Gastrocnemius medialis (tissue), 4 donors: Measurements from ENCODE around the gene RIMKLB. TPM values are rescaled to one million over a fixed set of nuclear protein-coding genes. Genes with fewer than 3 reads are reported as not detected.
"Not testable (repeated sequence)": the region's sequence is repeated elsewhere in the genome, so short reads cannot be mapped to it uniquely, and the experiment has no call there.

Experiments
- ATAC-seq, 2 donors: fragments of 150-250 bp; one replicate each; pipeline ENCODE4 v1.9.1; 2016
- DNase-seq, 2 donors: peaks; one replicate each; pipeline ENCODE4 v3.0.0-alpha.2; 2019
- H3K27ac ChIP-seq, 4 donors: fragments of 200-600 bp; sonication (generic); 1 replicate in 1 of 4; 2 replicates in 3 of 4; pipeline ENCODE4 v1.5.1; 2016 to 2018; ENCODE audit warnings: mild to moderate bottlenecking in 2 of 4, moderate library complexity in 1 of 4
- H3K27me3 ChIP-seq, 3 donors: fragments of 200-600 bp; sonication (generic) in 2 of 3; 1 replicate in 1 of 3; 2 replicates in 2 of 3; pipeline versions ENCODE4 v1.5.1 to v1.6.0; 2016 to 2019; ENCODE audit warnings: mild to moderate bottlenecking in 1 of 3, moderate library complexity in 1 of 3
- H3K36me3 ChIP-seq, 2 donors: fragments of 200-600 bp; sonication (generic) in 1 of 2; one replicate each; pipeline ENCODE4 v1.5.1; 2017 to 2018
- H3K4me1 ChIP-seq, 2 donors: fragments of 200-600 bp; sonication (generic) in 1 of 2; one replicate each; pipeline ENCODE4 v1.5.1; 2016 to 2017; ENCODE audit warnings: mild to moderate bottlenecking in 2 of 2
- H3K4me3 ChIP-seq, 4 donors: fragments of 200-600 bp; sonication (generic) in 3 of 4; 1 replicate in 1 of 4; 2 replicates in 3 of 4; pipeline ENCODE4 v1.5.1; 2016 to 2019; ENCODE audit warnings: mild to moderate bottlenecking in 2 of 4
- H3K9me3 ChIP-seq, 3 donors: fragments of 200-600 bp; sonication (generic) in 2 of 3; 1 replicate in 1 of 3; 2 replicates in 2 of 3; pipeline ENCODE4 v1.5.1; 2016 to 2019
- CTCF ChIP-seq, 5 experiments: fragments of 450-650 bp in 3 of 5; fragments of 200-600 bp in 2 of 5; sonication (generic) in 2 of 5; IDR thresholded peaks in 4 of 5; conservative IDR thresholded peaks in 1 of 5; 1 replicate in 4 of 5; 2 replicates in 1 of 5; pipeline ENCODE4 v1.5.1; 2016 to 2019; ENCODE audit warnings: antibody characterized with exemption in 5 of 5, mild to moderate bottlenecking in 3 of 5, moderate library complexity in 3 of 5
- POLR2A ChIP-seq, 2 donors: fragments of 450-650 bp; IDR thresholded peaks; one replicate each; pipeline ENCODE4 v1.6.1; 2017; ENCODE audit warnings: antibody characterized with exemption in 2 of 2, mild to moderate bottlenecking in 2 of 2, moderate library complexity in 2 of 2
- in situ Hi-C, 4 donors: fragments of 200-750 bp; cut with MboI; loops; one replicate each; pipeline versions ENCODE4 v1.15.0 to v1.8.0; 2017; ENCODE audit warnings: low sequenced_read_pairs in 4 of 4
- intact Hi-C: fragments of 100-400 bp; cut with DNase I; formaldehyde crosslinking; loops from one replicate; pipeline ENCODE4 v1.15.1; 2023; ENCODE audit warnings: low total_unique reads
- total RNA-seq, 4 donors: library from RNA; depleted of rRNA; stranded (reverse); fragments of >200 nt; gene quantifications; one replicate each; pipeline versions ENCODE4 v1.1.0 to v1.2.3, GENCODE V29; 2016

Gene RIMKLB
- total RNA-seq, 4 donors from 2014 or later = 6.9 to 13.7 (median 11.5) TPM

- Histone ChIP-seq H3K27ac (no peak overlapping the region), H3K36me3 (no peaks in the 10 kb centered on the region), H3K4me1 (no peaks in the 10 kb centered on the region), H3K27me3 (no peaks in the 10 kb centered on the region), H3K9me3 (no peaks in the 10 kb centered on the region), H3K4me3 (no peak overlapping the region)
- TF ChIP-seq CTCF (IDR thresholded peaks at IDR 0.05 in 4 of 5, conservative IDR thresholded peaks at IDR 0.05 in 1 of 5) = no peak
- TF ChIP-seq POLR2A (IDR thresholded peaks at IDR 0.05) = no peak
- in situ Hi-C loops (no loop called here), intact Hi-C loops (no loop called here)
- ATAC-seq (no peak), DNase-seq (no peak)
These were observed 121.8 kb downstream of the RIMKLB start for GRCh38 chr12:8819666-8819980.

GRCh38 chr12:8820676-8821407, 123.1 kb downstream of the RIMKLB start:
- H3K9me3 ChIP-seq, ATAC-seq, H3K36me3 ChIP-seq, H3K27ac ChIP-seq, intact Hi-C loops, in situ Hi-C loops, DNase-seq, H3K27me3 ChIP-seq, H3K4me3 ChIP-seq, H3K4me1 ChIP-seq: not testable (repeated sequence)

- intact Hi-C loops (no loop called here), in situ Hi-C loops (no loop called here)
- no peak for ATAC-seq
- Histone ChIP-seq H3K27me3 (peaks cover 0 to 2% (median 0%) of the 10 kb centered on the region in 3 donors), H3K4me1 (no peaks in the 10 kb centered on the region), H3K27ac (no peak overlapping the region), H3K36me3 (no peaks in the 10 kb centered on the region), H3K4me3 (no peak overlapping the region), H3K9me3 (peaks cover 0 to 8% (median 0%) of the 10 kb centered on the region in 3 donors)
- TF ChIP-seq POLR2A (IDR thresholded peaks at IDR 0.05) (no peak), CTCF (IDR thresholded peaks at IDR 0.05 in 4 of 5, conservative IDR thresholded peaks at IDR 0.05 in 1 of 5) (no peak)
- DNase-seq = no peak
These were observed 123.8 kb downstream of the RIMKLB start for GRCh38 chr12:8821591-8821990.

- DNase-seq (no peak), ATAC-seq (no peak)
- H3K4me1 ChIP-seq = no peaks in the 10 kb centered on the region
- no peak within 1 kb of the TSS for H3K4me3 ChIP-seq
- in situ Hi-C loops = no loop called here
- H3K27me3 ChIP-seq = peaks cover 0 to 2% (median 0%) of the 10 kb centered on the region in 3 donors
- H3K36me3 ChIP-seq = no peaks in the 10 kb centered on the region
- intact Hi-C loops = loop anchor here (2.0 kb wide), 1 partner anchor 139 kb away; no protein-coding TSS in a partner anchor
- no peak for TF ChIP-seq POLR2A (IDR thresholded peaks at IDR 0.05)
- TF ChIP-seq CTCF (IDR thresholded peaks at IDR 0.05 in 4 of 5, conservative IDR thresholded peaks at IDR 0.05 in 1 of 5) = no peak
- H3K27ac ChIP-seq = no peak within 1 kb of the TSS
- H3K9me3 ChIP-seq = peaks cover 0 to 8% (median 0%) of the 10 kb centered on the region in 3 donors
These were observed 124.5 kb downstream of the RIMKLB start, which contains the start of gene A2ML1 for GRCh38 chr12:8822298-8822697. Gene A2ML1 (plus strand): TSS chr12:8822621. CDS start chr12:8822652, 31 bp downstream.

- in situ Hi-C loops = no loop called here
These were observed 125.9 kb downstream of the RIMKLB start for GRCh38 chr12:8823565-8824300.

More at GRCh38 chr12:8823565-8824300, 125.9 kb downstream of the RIMKLB start:
- Histone ChIP-seq H3K9me3 (peaks cover 0 to 8% (median 0%) of the 10 kb centered on the region in 3 donors), H3K4me3 (no peak overlapping the region), H3K36me3 (no peaks in the 10 kb centered on the region), H3K4me1 (no peaks in the 10 kb centered on the region), H3K27ac (no peak overlapping the region), H3K27me3 (peaks cover 0 to 2% (median 0%) of the 10 kb centered on the region in 3 donors)
- ATAC-seq = no peak
- intact Hi-C loops = loop anchor here (2.0 kb wide), 1 partner anchor 141 kb away; no protein-coding TSS in a partner anchor
- TF ChIP-seq POLR2A (IDR thresholded peaks at IDR 0.05) (no peak), CTCF (IDR thresholded peaks at IDR 0.05 in 4 of 5, conservative IDR thresholded peaks at IDR 0.05 in 1 of 5) (peak; percentile 27 to 53 (median 46))
- no peak for DNase-seq
